ENCODE results near the gene KCNQ4. TPM values are rescaled to one million over a fixed set of nuclear protein-coding genes. Genes with fewer than 3 reads are reported as not detected.

The KCNQ4 gene
- total RNA-seq, 1 donor from 2014 or later: 79.4 TPM

DNA sequence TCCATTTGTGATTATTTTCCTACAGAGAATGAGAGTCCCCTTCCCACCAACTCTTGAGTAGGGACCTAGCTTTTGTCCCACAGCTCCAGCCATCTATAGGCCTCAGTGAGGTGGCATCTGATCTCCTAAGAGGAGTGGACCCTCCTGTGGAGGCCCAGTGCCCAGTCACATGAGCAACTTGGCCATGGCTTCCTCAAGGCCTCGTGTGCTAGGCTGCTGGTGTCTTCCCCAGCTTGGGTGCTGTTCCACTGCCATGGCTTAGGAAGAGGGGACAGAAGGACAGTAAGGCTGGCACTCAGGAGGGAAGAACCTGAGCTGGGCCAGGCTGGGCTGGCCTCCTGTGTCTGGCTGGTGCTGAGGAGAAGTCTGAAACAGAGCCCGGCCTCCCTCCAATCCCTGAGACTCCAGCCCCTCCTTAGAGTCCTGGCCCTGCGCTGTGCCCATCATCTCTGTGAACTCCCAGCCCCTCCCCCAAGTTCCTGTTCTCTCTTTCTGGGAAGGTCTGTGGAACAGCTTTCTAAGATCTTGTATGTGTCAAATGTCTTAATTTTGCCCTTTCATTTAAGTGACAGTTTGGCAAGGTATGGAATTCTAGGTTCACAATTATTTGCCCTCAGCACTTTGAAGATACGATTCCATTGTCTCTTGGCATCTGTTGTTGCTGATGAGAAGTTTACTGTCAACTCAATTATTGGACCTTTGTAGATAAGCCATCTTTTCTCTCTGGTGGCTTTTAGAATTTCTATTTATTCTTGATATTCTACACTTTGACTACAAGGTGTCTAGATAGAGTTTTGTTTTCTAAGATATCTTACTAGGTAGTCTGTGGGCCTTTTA is 7.1 kb upstream of the KCNQ4 start:
- DNase-seq (ENCODE audit: low read depth): no peak

DNA sequence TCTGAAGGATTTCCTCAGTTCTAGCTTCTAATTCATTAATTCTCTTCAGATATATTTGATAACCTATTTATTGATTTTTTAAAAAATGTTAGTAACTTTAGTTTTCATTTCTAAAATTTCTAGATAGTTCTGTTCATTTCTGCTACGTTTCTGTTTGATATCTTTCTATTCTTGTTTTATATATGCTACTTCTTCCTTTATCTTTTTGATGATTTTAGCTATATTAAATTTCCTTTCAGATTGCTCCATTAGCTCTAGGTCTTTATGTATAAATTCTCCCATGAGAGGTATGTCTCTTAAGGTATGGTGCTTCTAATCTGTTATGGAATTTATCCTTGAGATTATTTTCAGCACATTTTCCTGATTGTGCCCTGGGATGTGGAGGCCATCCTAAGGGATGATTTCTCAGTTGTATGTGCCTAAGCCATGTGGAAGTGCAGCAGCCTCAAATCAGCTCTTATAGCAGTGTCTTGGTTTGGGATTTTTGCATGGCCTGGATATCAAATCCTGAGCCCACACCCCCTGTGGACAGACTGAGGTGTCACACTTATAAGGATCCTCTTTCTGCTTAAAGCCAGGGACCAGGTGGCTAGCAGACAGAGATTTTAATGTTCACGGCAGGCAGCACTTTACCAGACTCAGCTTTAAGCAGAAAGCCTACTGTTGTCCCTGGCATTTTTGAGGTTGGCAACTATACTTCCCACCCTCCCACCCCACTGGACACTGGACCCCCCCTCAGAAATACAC is 6.2 kb upstream of the KCNQ4 start:
- no peak for DNase-seq (ENCODE audit: low read depth)

DNA sequence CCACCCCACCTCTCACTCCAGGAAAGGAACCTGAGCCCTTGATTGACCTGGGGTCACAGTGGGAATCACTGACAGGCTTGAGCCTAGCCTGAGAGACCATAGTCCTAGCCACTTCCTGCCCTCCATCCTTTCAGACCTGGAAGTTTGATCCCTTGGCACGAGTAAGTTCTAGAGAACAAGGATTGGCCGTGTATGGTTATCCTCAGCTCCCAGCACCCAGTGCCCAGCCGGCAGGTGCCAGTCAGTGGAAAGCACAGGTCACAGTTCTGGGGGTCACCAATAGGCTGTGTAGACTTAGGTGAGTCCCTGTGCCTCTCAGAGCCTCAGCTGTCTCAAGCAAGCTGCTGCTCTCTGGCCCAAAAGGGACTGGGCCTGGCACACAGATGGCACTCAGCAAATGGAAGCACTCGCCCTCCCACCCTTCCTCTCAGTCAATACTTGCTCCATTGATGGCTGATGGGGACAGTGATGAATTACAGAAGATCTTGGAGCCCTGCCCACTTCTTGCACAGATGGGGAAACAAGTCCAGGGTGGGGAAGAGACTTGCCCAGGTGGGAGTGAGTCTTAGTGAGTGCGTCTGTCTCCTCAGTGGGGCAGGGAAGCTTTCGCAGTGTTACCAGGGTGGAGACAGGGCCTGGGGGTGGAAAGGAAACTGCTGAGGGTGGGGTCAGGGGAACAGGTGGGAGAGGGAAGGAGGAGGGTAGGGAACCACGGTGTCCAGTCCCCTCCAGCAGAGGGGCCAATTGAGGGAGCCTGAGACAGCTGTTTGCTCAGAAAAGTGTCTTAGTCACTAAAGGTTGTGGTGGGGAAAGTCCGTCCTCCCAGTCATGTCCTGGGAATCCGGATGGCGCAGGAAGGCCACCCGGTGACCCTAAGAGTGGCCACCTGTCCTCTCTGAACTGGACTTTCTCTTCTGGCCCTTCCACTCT is 2.6 kb upstream of the KCNQ4 start:
- peak; percentile 97 for DNase-seq (ENCODE audit: low read depth)

DNA sequence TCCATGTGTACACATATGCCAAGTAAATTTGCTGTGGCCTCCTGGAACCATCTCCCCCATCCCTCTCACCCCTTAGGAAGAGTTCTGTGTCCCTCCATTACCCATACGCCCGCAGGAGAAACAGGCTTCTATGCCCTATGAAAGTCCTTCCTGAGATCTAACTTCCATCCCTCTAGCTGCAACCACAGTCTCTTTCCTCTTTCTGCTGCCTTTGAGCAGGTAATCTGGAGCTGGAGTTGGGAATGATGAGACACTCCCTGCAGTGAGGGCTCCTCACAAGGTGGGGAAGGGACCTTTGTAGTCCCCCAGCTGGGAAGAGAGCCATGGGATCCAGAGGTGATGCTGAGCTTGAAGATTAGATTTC is 2.0 kb upstream of the KCNQ4 start:
- no peak for DNase-seq (ENCODE audit: low read depth)

DNA sequence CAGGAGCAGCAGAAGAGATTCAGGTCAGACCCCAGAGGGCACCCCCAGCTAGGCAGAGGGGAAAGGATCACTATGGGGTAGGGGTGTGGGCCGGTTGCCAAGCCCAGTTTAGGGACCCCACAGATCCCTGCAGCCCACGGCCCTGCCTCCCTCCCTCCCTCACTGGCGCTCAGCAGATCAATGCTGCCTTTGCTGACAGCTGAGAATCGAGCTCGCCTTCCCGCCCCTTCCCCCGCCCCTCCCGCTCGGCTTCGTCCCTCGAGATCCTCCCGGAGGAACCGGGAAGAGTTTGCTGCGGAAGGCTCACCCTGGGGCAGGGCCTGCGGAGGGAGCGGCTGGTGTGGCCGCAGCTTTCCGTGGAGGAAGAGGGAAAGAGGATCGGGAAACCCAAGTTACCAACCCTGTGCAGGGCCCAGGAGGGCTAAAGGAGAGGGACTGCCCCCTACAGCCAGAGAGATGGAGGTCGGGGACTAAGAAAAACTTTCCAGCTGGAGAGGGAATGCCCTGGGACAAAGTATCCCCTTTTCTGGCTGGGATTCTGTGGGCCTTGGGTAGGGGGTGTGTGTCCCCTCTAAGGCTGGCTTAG is 1.1 kb upstream of the KCNQ4 start:
- peak; percentile 90 for DNase-seq (ENCODE audit: low read depth)

DNA sequence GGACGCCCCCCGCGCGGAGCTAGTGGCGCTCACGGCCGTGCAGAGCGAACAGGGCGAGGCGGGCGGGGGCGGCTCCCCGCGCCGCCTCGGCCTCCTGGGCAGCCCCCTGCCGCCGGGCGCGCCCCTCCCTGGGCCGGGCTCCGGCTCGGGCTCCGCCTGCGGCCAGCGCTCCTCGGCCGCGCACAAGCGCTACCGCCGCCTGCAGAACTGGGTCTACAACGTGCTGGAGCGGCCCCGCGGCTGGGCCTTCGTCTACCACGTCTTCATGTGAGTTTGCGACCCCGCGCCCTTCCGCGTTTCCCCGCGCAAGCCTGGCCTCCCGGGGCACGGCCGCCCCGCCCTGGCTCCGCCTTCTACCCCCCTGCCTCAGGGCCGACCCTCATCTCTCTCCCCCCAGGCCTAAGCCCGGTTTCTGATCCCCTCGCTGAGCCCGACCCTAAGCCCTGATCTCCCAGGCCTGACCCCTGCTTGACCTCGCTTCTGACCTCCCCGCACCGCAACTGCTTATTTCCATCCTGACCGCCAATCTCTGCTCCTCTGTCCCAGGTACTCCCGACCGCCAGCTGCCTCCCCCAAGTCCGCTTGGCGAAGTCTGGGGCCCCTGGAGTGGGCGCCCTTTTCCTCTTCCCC is 669 bp downstream of the KCNQ4 start:
- DNase-seq (ENCODE audit: low read depth): no peak

DNA sequence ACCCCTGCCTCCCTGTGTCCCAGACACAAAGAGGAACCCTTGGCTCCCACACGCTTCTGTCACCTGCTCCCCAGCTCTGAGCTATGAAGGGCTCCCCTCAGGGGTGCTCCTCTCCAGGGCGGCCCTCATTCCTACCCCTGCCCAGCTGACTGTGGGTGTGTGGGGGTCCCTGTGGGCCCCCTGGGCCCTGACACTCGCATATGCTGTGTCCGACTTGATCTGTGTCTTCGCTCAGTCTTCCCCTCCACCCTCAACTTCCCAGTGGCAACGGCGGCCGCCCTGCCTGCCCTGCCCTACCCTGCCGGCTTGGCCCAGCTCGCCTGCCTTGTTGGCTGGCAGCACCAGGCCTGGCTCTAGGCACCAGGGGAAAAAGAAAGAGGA is 1.2 kb downstream of the KCNQ4 start:
- DNase-seq (ENCODE audit: low read depth): no peak

DNA sequence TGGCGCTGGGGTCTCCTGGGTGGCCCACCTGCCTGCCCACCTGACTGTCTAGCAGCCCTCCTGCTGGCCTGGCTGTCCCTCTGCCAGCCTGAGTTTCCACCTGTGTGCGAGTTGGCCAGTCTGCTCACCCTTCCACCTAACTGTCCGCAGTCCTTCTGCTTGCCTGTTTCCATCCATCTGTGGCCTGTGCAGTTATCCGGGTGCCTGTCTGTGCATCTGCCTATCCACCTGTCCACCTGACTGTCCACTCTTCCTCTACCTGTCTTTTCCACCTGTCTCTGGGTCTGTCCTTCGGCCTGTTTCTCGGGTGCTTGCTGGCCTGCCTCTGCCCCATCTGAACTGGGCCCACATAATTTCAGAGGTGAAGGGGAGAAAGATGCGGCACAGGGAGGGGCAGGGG is 1.9 kb downstream of the KCNQ4 start:
- no peak for DNase-seq (ENCODE audit: low read depth)

DNA sequence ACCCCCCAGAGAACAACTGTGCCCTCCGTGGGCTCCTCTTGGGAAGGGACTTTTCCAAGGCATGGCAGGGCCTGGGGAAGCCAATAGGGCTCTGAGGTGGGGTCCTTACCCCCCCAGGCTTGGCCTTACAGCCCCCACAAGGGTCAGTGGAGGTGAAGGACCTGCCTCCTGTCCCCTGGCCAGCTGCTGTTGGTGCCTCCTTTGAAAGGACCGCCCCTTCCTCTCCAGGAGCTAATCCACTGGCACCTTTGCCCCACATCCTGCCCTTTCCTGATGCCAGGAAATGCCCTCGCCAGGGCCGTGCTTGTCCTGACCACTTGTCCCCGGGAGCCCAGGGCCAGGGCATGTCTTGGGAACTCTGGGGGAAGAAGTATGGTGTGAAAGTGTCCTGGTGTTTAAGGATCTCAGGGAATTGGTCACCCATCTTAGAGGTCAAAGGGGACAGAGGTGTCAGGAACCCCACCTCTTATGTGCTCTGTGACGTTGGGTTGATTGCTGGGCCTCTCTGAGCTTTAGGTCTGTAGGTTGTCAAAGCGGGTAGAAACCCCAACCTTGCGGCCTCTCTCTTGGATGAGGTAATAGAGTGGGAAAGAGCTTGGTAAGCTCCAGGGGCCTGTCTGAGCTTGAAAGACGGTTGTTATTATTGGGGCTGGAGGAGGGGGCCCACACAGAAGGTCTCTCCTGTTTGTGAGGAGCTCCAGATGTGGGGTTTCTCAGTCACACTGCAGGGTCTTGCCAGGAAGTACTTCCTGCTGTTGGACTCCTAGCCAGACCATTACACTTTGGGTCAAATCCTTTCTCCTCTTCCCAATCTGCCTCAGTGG is 2.8 kb downstream of the KCNQ4 start:
- DNase-seq (ENCODE audit: low read depth): peak; percentile 41

DNA sequence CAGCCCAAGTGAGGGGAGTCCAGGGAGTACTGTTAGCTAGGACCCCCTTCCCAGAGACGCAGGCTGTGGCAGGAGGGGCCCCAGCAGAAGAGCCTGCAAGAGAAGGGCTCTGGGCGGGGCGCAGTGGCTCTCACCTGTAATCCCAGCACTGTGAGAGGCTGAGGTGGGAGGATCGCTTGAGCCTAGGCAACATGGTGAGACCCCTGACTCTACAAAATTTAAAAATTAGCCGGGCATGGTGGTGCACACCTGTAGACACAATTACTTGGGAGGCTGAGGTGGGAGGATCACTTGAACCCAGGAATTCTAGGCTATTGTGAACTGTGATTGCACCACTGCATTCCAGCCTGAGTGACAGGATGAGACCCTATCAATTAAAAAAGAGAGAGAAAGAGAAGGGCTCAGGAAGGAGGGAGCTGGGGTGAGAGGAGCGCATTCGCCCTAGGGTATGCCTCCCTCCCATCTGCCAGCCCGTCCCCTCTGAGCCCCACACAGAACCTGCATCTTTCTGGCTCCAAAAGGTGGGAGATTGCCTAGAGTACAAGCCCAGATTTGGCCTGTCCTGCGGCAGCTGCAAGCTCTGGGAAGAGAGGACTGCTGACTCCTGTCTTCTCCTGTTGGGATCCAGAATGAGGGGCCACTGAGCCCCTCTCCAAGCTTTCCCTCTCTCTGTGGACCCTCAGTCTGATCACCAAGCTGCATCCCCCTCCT is 3.6 kb downstream of the KCNQ4 start:
- DNase-seq (ENCODE audit: low read depth): no peak

DNA sequence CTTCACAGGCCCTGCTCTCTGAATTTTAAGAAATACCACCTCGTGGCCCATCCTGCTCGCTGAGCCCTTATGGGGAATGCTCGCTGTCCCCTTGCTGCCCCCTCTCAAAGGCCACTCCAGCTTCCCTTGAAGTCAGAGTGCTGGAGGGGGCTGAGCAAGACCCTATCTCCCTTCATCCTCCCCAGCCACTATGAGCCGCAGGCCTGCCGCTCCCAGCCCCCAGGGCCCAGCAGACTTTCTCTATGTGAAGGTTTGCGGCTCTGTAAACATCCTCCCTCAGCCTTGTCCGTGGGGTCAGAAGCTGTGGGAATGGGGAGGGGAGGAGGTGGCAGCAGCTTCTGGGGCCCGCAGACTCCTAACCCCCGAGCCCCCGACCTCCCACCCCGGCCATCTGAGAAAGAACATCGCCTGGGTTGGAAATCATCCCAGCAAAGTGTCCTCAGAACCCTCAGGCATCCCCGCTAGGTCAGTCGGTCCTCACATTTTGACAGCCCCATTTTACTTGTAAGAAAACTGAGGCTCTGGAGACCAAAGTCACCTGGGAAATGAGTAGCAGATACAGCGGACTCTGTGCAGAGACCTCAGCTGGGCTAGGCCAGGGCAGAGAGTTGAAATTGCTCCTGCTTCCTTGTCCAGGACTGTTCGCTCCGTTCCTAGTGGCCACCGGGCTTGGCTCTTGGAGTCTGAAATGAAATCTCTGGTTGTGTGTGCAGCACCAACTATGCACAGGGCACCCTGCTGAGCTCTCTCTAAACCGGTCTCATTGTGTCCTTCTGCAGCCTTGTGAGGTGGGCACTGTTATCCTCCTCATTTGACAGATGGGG is 4.4 kb downstream of the KCNQ4 start:
- no peak for DNase-seq (ENCODE audit: low read depth)

DNA sequence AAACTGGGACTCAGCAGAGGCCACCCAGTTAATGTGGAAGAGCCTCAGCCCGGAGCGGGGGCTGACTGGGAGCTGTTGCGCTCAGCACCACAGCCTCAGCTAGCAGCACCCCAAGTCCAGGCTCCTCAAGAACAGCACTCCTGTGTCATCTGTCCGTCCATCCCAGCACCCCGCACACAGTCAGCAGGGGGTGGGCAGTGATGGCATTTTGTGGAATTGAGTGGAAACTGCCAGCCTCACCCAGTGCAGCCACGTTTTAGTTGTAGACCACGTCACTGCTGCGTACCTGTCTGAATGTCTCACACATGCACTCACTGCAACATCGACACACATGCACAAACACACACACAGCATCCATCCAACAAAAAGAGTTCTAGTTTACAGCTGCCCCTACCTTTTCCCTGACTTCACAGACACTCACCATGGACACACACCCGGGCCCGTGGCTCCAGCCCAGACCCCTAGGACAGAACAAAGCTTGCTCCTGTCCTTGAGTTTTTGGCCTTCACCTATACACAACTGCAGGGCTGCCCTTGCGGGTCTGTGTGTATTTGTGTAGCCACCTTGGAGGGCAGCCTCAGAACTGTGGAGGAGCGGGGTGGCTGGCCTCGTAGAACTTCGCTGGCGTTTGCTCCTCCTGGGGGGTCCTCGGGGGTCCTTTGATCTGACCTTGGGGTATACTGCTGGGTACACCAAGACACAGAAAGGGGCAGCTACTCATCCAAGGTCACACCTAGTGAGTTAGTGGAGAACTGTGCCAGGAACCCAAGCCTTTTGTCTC is 5.2 kb downstream of the KCNQ4 start:
- no peak for DNase-seq (ENCODE audit: low read depth)

DNA sequence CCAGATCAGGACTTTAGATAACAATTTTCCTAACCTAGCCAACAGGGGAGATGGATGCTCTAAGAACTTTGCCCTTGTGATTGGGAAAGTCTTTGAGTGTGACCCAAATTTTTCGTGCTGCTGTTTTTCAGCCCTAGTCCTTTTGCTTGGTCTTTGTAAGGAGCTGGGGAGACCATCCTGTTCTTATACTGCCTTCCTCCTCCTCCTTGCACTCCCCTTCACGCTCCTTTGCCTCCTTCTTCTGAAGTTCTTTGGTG is 5.7 kb downstream of the KCNQ4 start:
- no peak for DNase-seq (ENCODE audit: low read depth)

DNA sequence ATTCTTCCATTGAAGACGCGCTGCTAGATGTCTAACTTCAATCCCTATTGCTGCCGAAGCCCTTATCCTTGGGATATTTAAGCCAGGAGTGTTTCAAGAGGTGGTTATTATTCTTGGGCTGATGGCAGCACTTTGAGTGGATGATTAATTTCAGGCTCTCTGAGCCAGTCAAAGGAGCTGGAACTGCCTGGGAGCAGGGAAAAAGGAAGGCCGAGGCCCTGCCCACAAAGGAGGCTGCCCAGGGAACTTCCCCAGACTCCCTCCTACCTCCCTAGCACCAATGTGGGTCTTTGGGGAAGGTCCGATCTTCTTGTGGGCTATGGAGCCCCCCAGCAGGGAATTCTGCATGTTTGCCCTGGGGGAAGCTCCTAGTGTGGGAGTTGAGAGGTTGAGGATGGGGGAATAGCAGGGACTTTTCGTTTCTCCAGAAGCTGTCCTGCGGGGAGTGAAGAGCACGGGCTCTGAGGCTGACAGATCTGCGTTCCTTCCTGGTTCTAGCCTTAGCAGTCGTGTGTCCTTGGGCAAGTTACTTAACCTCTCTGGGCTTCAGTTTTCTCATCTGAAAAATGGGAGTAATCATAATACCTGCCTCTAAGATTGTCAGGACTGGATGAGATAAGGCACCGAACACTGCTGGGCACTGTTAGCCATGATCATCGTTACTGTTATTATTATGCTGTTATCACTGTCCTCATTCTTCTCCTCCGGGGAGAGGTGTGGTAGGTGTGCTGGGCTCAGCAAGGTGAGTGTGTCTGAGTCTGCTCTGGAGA is 6.3 kb downstream of the KCNQ4 start:
- DNase-seq (ENCODE audit: low read depth): no peak

DNA sequence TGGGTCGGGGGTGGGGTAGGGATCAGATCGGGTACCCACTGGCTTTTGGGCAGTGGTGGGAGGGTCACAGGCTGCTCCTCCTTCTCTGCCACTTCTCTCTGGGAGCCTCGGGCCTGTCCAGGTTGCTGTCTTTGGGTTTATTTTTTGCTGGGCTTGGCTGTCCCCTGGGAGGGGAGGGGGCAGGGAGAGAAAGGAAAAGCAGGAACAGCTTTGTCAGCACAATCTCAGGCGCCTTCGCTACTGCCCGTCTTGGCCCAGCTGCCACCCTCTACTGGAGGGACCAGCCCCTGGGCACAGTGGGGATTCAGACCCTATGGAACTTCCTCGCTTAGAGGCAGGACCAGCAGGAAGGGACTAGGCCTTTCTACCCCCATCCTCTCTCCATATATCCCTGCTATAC is 8.4 kb downstream of the KCNQ4 start:
- DNase-seq (ENCODE audit: low read depth): no peak

DNA sequence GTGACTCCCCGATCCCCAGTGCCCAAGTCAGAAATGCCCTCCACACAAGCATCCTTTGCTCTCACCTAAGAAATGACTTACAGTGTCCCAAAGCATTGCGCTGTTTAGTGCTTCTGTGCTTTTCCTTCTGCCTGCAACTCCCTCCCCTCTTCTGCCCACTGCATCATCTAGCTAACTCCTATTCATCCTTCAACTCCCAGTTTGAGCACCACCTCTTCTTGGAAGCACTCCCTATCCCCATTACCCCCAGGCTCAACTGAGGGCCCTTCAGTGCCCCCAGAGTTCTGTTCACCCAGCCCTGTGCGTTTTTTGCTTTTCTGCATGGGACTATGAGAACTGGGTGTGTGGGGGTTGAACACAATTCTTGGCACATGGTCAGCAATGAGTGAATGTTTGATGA is 10.0 kb downstream of the KCNQ4 start:
- DNase-seq (ENCODE audit: low read depth): no peak

DNA sequence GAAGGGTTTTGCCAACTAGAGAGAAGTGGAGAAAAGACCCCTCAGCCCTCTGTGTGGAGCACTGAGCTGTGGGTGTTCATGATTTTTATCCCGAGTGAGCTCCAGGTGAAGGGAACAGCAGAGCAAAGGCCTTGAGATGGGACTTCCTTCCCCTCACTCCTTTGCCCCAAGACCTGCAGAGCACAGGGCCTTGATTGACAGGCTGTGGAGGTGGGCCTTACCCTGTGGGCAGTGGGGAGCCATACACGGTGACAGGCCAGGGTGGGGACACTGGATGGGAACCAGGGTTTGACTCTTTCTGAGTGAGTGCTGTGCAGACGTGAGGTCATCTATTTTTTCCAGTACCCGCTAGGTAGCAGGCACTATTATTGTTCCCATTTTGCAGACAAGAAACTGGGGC is 10.5 kb downstream of the KCNQ4 start:
- no peak for DNase-seq (ENCODE audit: low read depth)

All from myocyte (in vitro differentiated cells).